Testis (tissue), 3 donors: ENCODE results near the gene SLC16A6. TPM values are rescaled to one million over a fixed set of nuclear protein-coding genes. Genes with fewer than 3 reads are reported as not detected.

ENCODE experiments used
- DNase-seq: peaks from one replicate; pipeline ENCODE4 v3.0.0-alpha.2; 2019
- H3K27ac ChIP-seq, 2 donors: fragments of 200-600 bp; sonication (generic); one replicate each; pipeline ENCODE4 v1.5.1; 2019
- H3K27me3 ChIP-seq: fragments of 200-600 bp; sonication (generic); one replicate; pipeline ENCODE4 v1.5.1; 2019
- H3K36me3 ChIP-seq: fragments of 200-600 bp; sonication (generic); one replicate; pipeline ENCODE4 v1.5.1; 2017; ENCODE audit warnings: low read depth; ENCODE audit errors: missing control alignments
- H3K4me1 ChIP-seq: fragments of 200-600 bp; sonication (generic); one replicate; pipeline ENCODE4 v1.5.1; 2019
- H3K4me3 ChIP-seq, 2 donors: fragments of 200-600 bp; sonication (generic); one replicate each; pipeline ENCODE4 v1.5.1; 2017 to 2019
- H3K9me3 ChIP-seq: fragments of 200-600 bp; sonication (generic); one replicate; pipeline ENCODE4 v1.5.1; 2017
- CTCF ChIP-seq, 3 experiments: fragments of 450-650 bp in 2 of 3; fragments of 200-600 bp in 1 of 3; sonication (generic) in 1 of 3; IDR thresholded peaks; one replicate each; pipeline ENCODE4 v1.5.1; 2016 to 2019; ENCODE audit warnings: antibody characterized with exemption in 3 of 3, mild to moderate bottlenecking in 2 of 3, moderate library complexity in 1 of 3
- POLR2A ChIP-seq: fragments of 450-650 bp; IDR thresholded peaks from one replicate; pipeline ENCODE4 v1.6.1; 2017; ENCODE audit warnings: antibody characterized with exemption, mild to moderate bottlenecking, moderate library complexity
- WGBS, 2 donors: methylation state at CpG; one replicate each; pipeline ENCODE4 v1.1.5; 2018; 5-methylcytosine and 5-hydroxymethylcytosine counted together
- intact Hi-C: fragments of 100-400 bp; cut with DNase I; formaldehyde crosslinking; loops from one replicate; pipeline ENCODE4 v1.15.1; 2023; ENCODE audit warnings: low total_unique reads
- polyA plus RNA-seq: library from polyadenylated mRNA; stranded (reverse); fragments of 350-450 nt; fragmentation: Illumina TruSeq; extraction: RNeasy Lipid Tissue Mini Kit (QIAGEN cat#74804); gene quantifications from one replicate; pipeline ENCODE4 v1.2.3, GENCODE V29; 2014; ENCODE audit warnings: low read depth, low replicate concordance; ENCODE audit not compliant: insufficient read depth
- total RNA-seq, 2 donors: library from RNA; depleted of rRNA; stranded (reverse); fragments of >200 nt; gene quantifications; one replicate each; pipeline ENCODE4 v1.2.3, GENCODE V29; 2016

SLC16A6 gene
- total and polyA plus RNA-seq, 3 donors from 2014 or later, result 1.5 to 2.2 (median 1.9) TPM

DNA sequence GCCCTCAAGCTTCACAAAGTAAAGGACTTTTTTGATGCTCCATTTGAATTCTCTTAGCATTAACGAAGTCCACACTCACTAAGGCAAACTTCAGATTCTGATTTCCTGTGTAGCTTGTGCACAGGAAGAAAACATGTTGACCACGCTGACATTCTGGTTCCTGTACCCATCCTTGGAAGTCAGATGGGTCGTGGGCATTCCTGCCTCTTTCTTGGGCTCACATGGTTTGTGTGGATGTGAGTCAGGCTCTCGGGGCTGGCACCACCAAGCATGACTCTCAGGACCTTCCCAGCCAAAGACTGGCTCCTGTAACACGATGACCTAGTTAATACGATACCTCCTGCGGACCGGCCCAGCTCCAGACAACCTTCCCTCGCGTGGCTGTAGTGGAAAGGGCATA lies 33.2 kb upstream of the SLC16A6 start:
- Histone ChIP-seq H3K4me1 (no peaks in the 10 kb centered on the region), H3K4me3 (no peak overlapping the region), H3K36me3 (no peaks in the 10 kb centered on the region), H3K27ac (no peak overlapping the region), H3K9me3 (no peaks in the 10 kb centered on the region), H3K27me3 (no peaks in the 10 kb centered on the region)
- no peak for DNase-seq
- intact Hi-C loops, result no loop called here
- 83 to 88% methylated on average over 9 to 10 of the region's 10 CpGs for whole genome bisulfite sequencing, 2 donors
- TF ChIP-seq CTCF (IDR thresholded peaks at IDR 0.05), result no peak
- no peak for TF ChIP-seq POLR2A

GRCh38 chr17:68322630-68323029 lies 31.7 kb upstream of the SLC16A6 start:
- Histone ChIP-seq H3K9me3 (no peaks in the 10 kb centered on the region), H3K36me3 (no peaks in the 10 kb centered on the region), H3K27ac (no peak overlapping the region), H3K4me3 (no peak overlapping the region), H3K4me1 (no peaks in the 10 kb centered on the region), H3K27me3 (no peaks in the 10 kb centered on the region)
- TF ChIP-seq POLR2A (no peak), CTCF (IDR thresholded peaks at IDR 0.05) (no peak)
- WGBS, 2 donors, result 60 to 72% methylated on average over 3 of the region's 3 CpGs
- no peak for DNase-seq
- intact Hi-C loops, result no loop called here

DNA sequence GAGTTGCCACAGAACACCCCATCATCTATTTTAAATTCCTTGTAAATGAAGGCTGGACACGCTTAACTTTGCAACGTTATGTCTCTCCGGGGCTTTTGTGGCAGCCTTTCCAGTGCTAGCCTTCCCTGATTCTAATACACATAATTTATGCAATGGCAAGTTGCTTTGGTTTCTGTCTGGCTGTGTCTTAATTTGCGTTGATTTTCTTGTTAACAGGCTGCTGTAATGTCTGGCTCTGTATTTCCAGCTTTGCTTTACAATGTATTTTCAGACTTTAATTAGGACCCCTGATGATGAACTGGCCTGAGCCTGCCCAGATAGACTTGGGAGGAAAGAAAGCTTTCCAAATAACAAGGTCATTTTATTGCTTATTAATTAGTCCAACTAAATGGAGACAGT lies 30.6 kb upstream of the SLC16A6 start:
- Histone ChIP-seq H3K4me1 (no peaks in the 10 kb centered on the region), H3K36me3 (no peaks in the 10 kb centered on the region), H3K9me3 (no peaks in the 10 kb centered on the region), H3K27ac (no peak overlapping the region), H3K4me3 (no peak overlapping the region), H3K27me3 (no peaks in the 10 kb centered on the region)
- DNase-seq, result no peak
- intact Hi-C loops, result no loop called here
- 64 to 69% methylated on average over 4 of the region's 4 CpGs for WGBS, 2 donors
- TF ChIP-seq CTCF (IDR thresholded peaks at IDR 0.05) (no peak), POLR2A (no peak)

DNA sequence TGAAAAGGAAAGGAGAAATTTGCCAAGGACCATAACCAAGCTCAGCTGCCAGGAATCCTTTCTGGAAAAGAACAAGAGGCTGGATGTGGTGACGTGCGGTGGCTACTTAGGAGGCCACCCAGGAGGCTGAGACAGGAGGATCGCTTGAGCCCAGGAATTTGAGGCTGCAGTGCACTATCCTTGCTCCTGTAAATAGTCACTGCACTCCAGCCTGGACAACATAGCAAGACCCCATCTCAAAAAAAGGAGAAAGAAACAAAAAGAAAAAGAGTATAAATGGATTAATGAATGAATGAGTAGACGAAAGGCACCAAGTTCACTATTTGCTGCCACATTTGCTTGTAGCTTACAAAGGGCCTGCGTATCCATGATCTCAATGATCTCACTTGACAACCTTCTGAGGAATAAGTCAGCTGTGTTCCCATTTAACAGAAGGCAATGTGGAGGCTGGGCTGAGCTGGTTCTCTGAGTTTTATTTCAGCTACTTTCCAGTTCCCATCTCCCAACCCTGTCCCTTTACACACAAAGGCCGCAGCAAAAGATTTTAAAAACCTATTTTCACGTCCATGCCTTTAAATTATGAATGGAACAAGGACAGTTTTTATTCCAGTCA lies 30.1 kb upstream of the SLC16A6 start:
- no peak overlapping the region for H3K4me3 ChIP-seq
- WGBS, 2 donors, result 91 to 93% methylated on average over 7 of the region's 7 CpGs
- intact Hi-C loops, result no loop called here
- no peak overlapping the region for H3K27ac ChIP-seq
- no peak for DNase-seq
- no peaks in the 10 kb centered on the region for H3K27me3 ChIP-seq
- no peaks in the 10 kb centered on the region for H3K9me3 ChIP-seq
- no peaks in the 10 kb centered on the region for H3K4me1 ChIP-seq
- no peak for TF ChIP-seq CTCF (IDR thresholded peaks at IDR 0.05)
- H3K36me3 ChIP-seq, result no peaks in the 10 kb centered on the region

DNA sequence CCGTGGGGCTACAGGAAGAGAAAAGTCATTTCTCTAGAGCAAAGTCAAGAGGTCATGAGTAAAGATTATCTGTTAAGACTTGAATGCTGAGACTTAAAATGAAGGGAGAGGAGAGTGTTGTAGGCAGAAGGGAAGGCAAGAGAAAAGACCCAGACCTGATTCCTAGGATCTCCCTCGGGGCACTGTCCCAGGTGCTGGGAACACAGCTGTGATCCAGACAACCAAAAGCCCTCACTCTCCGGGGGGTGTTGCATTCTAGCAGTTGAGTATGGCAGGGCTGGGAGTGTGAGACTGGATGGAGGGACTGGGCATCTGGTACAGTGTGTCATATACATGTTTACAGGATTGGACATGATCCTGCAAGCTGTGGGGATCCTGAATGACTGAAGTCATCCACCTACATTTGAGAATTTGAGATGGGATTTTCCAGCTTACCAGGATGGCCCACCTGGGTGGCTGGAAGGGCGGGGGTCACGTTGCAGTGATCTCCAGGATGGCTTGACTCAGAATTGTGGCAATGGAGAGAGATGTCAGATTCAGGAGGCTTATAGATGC lies 29.5 kb upstream of the SLC16A6 start:
- no peaks in the 10 kb centered on the region for H3K27me3 ChIP-seq
- no peaks in the 10 kb centered on the region for H3K4me1 ChIP-seq
- WGBS, 2 donors, result 88 to 93% methylated on average over 5 of the region's 5 CpGs
- no peaks in the 10 kb centered on the region for H3K9me3 ChIP-seq
- TF ChIP-seq CTCF (IDR thresholded peaks at IDR 0.05) (no peak), POLR2A (no peak)
- H3K36me3 ChIP-seq, result no peaks in the 10 kb centered on the region
- intact Hi-C loops, result no loop called here
- H3K27ac ChIP-seq, result no peak overlapping the region
- no peak for DNase-seq
- H3K4me3 ChIP-seq, result no peak overlapping the region
